DMS79 treated with DMSO at 0.1 percent for 48 hours (cell line): ENCODE measurements around the gene ATP11A.
"Not testable (repeated sequence)": the region's sequence is repeated elsewhere in the genome, so short reads cannot be mapped to it uniquely, and the experiment has no call there.

Source experiments
- DNase-seq: peaks from one replicate; lab custom pipeline; 2025; lab: John Stamatoyannopoulos, UW

ATP11A gene

DNA sequence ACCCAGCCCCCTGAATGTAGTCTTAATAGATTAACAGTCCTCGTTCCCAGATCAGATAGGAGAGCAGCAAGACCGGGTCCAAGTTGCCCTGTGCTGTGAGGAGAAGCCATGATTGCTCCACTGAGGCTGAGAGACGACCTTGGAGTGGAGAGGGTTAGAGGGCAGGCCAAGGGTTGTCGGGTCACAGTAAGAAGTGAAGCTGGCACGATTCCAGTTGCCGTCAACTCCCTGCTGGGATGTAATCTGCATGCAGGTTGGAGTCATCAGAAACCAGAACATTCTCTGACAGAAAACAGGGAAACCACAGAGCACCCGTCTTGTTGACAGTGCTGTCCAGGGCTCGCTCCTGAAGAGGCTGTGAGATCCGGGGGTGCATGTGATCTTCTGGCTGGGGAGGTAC lies 19.0 kb upstream of the ATP11A start:
- no peak for DNase-seq

DNA sequence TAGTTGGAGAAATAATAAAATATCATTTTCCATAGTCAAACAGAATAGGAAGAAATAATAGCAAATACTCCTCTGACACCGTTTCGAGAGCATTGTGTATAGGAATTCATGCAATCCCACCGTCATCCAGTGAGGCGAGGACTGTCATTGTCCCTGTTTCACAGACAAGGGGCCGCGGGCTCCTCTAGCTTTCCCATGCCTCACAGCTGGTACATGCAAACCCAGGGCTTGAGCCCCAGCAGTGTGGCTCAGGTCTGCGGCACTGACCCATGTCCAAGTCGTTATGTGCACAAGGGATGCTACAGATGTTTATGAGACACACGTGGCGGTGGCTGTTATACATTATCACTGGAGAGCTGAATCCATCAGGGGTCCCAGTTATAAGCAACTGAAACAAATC lies 18.5 kb upstream of the ATP11A start:
- no peak for DNase-seq

DNA sequence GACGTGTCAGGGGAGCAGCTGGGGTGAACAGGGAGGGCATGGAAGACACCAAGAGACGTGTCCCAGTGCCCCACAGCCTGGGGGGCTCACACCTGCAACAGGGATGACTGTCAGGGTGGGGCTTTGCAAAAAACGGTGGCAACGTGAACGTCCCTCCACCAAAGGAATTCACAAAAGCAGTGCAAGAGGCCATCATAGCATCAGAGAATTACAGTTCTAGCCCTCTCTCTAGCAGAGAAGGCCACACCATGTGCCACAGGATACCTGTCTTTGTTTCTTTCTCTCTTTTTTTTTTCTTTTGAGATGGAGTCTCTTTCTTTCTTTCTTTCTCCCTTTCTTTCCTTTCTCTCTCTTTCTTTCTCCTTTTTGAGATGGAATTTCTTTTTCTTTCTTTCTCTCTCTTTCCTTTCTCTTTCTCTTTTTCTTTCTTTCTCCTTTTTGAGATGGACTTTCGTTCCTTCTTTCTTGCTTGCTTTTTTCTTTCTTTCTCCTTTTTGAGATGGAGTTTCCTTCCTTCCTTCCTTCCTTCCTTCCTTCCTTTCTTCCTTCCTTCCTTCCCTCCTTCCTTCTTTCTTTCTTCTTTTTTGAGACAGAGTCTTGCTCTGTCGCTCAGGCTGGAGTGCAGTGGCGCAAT lies 17.1 kb upstream of the ATP11A start:
- no peak for DNase-seq

DNA sequence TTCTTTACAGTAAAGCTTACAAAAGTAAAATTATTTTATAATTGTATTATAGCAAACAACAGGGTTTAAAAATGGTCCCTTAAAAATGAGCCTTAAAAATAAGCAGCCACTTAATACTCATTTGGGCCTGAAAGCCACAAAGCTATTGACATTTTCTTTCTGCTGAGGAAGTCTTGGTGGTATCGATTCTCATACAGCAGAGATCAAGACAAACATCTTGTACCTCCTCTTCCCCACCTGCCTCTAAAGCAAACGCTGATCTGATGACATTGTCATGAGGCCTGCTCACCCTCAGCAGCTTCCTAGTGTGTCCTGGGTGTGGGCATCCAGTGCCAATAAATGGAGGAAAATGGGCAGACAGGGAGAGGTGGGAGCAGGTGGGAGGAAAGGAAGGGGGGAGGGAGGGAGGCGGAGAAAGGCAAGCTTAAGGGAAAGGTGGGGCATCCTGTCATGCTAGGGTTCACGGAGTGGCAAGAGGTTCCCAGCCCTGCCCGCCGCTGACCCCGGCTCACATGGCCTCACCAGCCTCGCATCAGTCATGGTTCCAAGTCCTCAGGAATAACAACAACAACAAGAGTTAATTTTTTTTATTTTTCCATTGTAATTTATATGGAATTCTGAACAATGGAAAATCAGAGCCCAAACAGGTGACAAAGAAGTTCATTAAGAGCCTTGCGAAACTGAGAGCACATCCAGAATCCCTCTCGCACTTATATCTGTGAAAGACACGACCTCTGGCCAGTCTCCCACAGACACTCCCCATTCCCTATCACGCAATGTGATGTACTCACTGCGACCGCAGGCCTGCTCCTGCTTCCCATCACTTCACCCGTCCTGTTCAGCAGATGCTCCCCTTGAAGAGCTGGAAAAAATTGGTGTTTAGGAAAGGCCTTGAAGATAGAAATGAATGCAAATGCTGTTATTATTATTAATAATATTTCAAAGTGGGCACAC lies 15.1 kb upstream of the ATP11A start:
- peak; percentile 36 for DNase-seq

DNA sequence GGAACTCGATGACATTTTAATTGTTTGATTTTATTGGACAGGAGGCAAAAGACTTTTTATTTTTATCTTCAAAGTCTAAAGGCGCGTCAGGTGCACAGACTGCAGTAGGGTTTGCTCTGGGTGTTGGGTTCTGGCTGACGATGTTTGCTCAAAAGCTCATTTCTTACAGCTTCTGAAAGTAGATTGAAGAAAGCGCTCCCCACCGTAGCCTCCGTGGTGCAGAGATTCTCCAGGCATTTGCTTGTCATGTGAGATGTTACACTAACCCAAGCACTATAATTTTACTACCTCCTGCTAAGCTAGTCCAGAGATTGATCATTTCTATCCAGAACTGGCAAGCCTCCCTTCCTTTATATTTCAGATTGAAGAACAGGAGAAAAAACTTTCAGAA lies 14.5 kb upstream of the ATP11A start:
- DNase-seq = no peak

DNA sequence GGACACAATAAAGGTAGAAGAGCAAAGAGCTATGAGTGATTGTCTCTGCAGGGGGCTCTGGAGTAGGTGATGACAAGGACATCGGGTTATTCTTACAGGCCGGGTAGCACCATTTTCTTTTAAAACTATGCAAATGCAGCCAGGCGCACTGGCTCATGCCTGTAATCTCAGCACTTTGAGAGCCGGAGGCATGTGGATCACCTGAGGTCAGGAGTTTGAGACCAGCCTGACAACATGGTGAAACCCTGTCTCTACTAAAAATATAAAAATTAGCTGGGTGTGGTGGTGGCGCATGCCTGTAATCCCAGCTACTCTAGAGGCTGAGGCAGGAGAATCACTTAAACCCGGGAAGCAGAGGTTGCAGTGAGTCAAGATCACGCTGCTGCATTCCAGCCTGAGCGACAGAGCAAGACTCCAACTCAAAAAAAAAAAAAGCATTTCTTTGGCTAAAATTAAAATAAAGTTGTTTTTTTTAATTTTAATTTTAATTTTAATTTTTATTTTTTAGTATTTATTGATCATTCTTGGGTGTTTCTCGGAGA lies 12.3 kb upstream of the ATP11A start:
- DNase-seq = not testable (repeated sequence)

DNA sequence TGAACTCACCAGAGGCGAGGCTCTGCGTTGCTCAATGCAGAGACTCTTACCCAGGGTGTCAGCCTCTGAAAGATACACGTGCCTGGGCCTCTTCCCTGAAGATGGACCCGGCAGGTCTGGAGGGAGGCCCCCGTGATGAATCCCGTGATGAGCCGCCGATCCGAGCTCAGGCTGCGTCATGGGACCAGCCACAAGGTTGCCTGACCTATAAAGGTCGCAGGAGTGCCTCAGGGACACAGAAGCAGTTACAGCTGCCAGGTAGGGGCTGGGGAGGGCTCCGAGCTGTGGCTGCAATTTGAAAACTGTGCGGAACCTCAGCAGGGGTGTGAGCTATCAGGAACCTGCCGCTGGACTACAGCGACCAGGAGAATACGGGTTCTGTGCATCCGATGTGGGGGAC lies 10.5 kb upstream of the ATP11A start:
- no peak for DNase-seq

DNA sequence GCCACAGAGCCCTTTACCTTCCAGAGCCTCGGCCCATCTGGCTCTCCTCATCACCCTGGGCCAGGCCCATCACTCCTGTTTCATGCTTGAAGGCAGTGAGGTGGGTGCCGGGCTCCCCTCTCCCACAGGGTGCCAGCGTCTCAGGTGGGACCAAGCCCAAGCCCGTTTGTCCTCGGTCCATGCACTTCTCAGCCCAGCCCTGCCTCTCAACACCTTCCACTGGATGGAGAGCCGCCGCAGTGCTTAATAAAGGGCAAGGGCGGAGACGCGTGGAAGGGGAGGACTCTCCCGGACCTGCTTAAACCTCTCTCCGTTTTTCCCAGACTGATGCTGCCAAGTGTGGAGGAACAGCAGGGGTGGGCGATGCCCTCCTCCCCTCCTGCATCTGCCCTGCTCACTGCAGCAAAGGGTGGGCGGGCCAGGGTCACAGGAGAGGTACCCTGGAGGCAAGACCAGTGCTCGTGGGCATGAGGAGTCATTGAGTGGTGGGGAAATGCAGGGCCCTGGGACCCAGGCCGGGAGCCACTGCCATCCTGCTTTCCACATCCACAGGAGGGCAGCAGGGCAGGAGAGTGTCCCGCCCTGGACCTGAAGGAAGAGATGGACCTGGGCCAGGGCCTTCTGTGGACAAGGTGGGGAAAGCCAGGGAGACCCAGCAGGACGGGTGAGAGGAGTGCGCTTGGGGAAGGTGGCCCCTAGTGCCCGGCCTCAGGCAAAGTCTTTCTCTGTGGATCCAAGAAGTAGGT lies 9.7 kb upstream of the ATP11A start:
- DNase-seq = no peak

DNA sequence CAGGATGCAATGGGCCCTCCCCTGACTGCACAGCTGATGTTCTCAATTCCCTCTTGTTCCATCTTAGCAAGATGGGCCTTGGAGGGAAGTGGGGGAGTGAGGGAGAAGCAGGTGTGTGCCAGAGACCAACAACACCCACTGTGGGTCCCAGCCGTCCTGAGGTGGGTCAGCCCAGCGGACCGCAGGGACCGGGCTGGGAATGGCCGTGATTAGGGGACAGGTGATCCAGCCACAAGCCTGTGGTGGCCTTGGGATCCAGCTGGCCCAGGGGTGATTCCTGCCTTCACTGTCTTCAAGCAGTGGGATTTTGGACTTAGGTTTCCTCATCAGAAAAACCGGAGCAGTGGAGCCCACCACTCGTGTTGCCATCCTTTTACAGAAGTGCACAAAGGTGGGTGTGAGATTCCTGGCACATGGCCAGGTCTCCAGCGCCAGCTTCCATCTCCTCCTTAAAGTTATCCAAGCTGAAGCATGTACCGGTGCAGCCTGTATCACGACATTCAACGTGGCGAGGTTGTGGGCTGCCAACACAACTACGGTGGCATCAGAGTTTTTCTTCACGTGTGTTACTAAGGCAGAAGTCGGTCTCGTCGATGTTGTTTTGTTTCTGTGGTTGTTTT lies 9.0 kb upstream of the ATP11A start:
- no peak for DNase-seq

DNA sequence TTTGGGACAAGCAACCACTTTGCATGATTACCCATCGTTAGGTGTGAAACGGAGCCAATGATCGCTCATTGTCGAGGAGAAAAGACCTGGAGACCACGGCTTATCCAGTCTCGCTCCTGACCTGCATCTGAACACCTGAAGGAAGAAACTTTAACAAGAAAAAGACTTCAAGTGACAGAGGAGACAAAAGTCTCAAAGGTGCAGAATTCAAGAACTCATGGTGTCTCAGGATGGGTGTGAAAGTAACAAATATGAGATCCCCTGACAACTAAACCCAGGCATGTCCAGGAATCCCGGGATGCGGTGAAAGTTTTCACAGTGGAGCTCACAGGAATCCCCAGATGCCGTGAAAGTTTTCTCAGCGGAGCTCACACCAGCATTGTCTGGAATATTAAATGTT lies 6.3 kb upstream of the ATP11A start:
- DNase-seq = no peak

DNA sequence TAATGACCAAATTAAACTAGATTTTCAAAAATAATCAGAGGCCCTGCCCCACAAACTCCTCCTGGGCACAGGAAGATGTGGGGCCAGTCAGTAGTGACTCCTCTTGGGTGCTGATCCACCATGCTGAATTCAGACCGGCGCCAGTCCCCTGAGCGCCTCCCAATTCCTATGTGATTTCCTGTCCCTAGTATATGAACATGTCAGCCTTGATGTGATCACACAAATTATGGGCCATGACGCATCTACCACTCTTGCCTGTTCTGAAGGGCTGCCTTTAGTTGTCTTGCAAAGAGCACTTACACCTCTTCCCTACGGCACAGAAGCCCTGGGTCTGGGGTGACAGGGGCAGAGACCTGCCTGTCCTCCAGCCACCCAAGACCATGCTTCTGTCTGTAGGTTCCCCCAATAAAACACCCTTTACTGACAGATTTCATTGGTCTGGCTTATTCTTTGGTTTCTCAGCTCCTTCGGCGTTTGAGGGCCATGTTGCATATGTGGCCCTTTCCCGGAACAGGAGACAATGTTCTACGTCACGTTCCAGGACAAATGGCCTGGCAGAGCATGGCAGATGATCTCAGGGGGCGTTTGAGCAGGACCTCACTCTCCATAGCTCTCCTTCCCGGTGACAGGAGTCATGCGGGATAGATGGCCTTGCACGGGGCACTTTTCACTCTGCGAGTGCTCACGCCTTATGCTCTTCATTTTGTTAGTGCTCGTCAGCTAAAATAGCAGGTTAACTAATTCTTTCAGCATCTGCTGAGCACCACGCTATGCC lies 5.6 kb upstream of the ATP11A start:
- no peak for DNase-seq

DNA sequence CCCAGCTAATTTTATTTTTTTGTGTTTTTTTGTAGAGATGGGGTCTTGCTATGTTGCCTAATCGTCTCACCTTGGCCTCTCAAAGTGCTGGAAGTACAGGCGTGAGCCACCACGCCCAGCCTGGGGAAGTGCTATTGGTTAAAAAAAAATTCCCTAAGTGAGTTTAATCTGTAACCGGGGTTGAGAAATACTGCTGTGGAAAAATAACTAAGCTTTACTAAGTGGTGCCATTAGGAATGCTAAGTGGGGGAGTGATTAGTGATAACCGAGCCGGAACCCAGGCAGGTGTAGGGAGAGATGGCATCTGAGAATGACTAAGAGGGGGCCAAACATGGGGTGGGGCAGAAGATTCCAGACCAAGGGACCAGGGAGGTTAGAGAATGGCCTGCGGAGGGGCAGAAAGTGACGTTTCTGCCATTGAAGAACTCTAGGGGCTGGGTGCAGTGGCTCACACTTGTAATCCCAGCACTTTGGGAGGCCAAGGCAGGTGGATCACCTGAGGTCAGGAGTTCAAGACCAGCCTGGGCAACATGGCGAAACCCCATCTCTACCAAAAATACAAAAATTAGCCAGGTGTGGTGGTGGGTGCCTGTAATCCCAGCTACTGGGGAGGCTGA lies 4.5 kb upstream of the ATP11A start:
- peak; percentile 24 for DNase-seq

DNA sequence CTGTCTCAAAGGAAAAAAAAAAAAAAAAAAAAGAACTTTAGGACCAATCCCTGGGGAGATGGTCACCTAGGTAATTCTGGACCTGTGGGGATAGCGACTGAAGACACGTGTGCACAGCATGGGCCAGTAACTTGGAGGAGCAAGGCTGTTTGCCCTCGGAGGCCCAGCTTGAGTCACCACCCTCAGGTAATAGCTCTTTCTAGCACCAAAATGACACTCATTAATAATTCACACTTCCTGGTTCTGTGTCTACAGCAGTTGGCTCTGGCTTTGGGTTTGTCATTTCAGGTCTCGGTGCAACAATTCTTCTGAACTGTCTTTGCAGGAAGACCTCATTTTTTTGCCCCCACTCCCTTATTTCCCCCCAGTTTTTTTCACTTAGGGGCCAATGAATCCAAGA lies 3.9 kb upstream of the ATP11A start:
- peak; percentile 36 for DNase-seq

DNA sequence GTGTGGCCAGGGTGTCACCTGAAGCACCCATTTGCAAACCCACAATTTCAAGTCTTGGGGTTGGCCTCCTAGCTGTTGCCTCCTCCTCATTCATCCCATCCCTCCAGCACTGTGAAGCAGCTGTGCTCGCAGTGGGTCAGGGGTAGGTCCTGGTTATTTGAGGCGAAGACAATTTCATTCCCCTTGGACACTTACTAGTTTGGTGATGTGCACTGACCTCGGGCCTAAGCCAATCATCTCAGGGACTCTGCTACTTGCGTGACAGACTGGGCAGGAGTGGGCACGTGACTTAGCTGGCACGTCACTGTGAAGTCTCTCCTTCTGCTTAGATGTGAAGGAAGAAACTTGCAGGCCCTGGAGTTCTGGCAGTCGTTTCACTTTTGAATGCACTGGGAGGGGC lies 3.5 kb upstream of the ATP11A start:
- no peak for DNase-seq

DNA sequence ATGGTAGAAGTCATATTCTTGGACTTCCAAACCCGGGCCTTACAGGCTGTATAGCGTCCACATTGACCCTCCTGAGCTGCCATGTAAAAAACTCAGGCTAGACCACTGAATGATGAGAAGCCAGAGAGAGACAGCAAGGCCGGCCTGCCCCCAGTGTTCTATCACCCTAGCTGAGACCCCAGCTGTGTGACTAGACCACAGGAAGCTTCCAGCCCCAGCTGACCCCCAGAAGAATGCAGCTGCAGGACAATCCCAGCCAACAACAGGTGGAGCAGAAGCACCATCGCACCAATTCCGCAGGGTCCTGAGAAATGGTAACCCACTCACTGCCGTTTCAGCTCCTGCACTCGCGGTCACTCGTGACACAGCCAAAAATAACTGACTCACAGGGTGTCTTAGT lies 2.9 kb upstream of the ATP11A start:
- no peak for DNase-seq

DNA sequence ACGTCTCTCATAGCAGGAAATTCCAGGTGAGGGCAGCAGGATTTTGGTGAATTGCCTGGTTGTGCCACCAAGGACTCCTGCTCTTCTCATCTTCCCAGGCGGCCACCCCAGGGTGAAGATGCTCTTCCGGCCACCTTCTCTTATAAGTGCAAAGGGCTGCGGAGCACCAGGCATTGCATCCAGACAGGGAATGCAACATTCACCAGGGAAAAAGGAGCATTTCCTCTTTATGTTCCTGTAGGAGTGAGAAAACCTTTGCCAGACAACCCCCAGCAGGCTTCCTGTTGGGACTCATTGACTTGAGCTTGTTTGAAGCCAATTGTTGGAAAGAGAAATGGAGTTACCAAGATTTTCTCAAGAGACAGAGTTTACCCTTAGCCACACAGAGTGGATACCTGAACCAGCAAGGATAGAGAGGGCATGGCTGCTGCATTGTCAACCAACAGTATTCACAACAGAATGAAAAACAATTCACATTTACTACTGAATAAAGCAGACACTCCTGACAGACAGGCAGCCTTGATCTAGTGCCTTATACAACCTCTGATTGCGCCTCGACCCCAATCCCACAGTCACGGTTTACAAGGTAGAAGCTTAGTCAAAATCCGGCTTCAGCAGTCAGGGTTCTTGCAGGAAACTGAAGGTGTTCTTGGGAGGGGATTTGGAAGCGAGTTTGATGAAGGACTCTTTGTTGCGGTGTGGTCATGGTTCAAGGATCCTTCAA lies 1.8 kb upstream of the ATP11A start:
- no peak for DNase-seq

DNA sequence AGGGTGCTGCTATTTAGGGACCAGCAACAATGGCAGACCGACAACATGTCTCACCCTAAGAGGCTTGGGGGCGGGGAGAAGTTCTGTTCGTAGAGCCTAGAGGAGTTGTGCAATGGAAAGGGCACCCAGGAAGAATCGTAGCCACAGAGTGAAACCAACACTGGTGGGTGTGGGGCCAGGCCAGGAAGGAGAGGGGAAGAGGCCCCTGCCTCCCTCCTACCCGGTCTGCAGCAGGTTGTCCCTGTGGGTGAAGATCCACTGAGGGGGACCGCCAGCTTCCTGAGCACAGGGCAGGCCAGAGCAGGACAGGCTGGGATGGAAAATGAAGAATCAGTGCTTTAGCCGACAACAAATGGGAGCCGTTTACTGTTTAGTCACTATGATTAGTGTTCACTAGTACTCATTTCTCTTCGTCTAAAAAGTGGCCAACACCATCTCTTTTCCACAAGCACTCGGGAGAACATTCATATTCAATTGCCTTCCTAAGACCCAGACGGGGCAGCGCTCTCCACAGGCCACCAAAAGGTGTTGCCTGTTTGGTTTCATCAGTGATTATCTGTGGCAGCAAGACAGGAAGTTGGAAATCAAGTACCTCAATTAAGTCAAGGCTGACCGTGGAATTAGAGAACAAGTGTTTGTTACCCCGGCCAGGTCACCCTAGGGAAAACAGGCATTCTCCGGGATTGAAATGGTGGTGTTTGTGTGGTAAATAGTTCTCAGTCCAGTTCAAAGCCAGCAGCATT lies 1.1 kb upstream of the ATP11A start:
- no peak for DNase-seq

DNA sequence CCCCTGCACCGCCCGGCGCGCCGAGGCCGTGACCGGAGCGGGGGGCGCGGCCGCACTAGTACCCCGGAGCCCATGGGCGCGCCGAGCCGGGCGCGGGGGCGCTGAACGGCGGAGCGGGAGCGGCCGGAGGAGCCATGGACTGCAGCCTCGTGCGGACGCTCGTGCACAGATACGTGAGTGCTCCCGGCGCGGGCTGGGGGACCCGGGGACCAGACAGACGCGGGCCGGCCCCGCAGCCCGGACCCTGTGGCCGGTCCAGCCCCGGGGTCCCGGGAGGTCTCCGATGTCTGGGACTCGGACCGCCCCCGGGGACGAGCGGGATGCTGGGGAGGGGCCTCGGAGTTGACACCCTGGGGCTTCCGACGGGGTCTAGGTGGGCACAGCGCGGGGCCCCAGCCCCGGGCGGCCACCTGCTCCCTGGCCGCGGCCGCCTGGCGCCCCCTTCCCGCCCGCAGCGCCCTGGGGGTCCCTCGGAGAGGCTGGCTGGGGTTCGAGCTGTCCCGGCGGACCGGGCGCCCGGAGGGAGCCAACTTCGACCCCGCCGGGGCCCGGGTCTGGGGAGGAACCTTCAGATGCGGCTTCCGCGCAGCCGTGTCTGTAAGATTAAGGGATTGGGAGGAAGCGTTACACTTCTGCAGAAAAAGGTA lies 568 bp downstream of the ATP11A start:
- peak; percentile 68 for DNase-seq

DNA sequence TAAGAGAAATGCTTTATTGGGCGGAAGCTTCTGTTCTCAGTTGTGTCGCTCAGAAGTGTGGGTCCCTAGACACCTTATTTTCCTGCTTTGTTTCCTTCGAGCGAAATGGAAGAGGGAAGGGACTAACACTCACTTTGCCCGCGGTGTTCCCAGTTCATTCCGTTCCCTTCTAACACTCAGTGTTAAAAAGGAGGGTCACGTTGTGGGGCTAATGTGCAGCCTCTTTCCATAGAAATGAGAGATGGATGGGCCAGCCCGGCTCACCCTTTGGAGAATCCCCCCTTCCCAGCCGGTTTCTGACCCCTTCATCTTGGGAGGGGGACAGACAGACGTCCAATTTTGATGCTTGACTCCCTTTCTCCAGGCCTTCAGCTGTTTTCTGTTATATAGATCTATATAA lies 2.3 kb downstream of the ATP11A start:
- peak; percentile 69 for DNase-seq
